Fibroblast of villous mesenchyme (primary cell): ENCODE measurements around the gene DAPK2. TPM values are rescaled to one million over a fixed set of nuclear protein-coding genes. Genes with fewer than 3 reads are reported as not detected.
"Not testable (repeated sequence)": the region's sequence is repeated elsewhere in the genome, so short reads cannot be mapped to it uniquely, and the experiment has no call there.

ENCODE experiments used
- DNase-seq: peaks from one replicate; pipeline ENCODE4 v3.0.0-alpha.2; 2010; ENCODE audit warnings: low read depth
- H3K4me3 ChIP-seq: 2 replicates; pipeline ENCODE4 v1.5.1; 2011; ENCODE audit warnings: low read depth, mild to moderate bottlenecking, low read length
- total RNA-seq: library from RNA; depleted of rRNA; stranded (reverse); fragments of >200 nt; gene quantifications from 2 replicates; pipeline ENCODE4 v1.2.3, GENCODE V29; 2012
- TF ChIP-seq, protein P1 (sequence below): IDR thresholded peaks from 2 replicates; pipeline ENCODE4 v1.5.1; 2012; ENCODE audit warnings: low read depth, mild to moderate bottlenecking, low read length; ENCODE audit not compliant: insufficient read depth

DAPK2 gene
- total RNA-seq, 1 donor, result 8.2 TPM

DNA sequence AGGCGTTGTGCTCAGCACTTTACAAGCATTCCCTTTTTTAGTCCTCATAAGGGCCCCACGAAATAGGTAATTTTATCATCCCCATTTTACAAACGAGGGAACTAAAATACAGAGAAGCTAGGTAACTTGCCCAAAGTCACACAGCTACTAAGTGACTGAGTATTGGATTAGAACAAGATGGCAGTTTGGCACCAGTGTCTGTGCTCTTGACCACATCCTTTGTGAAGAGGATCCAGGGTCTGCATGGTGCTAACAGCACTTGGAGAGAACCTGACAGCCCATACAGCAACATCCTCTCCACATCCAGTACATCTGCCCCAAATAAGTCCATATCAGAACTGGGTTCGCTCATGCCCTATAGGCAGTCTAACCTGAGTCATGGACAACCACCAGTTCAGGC is 21.8 kb upstream of the DAPK2 start:
- DNase-seq, result no peak
- TF ChIP-seq, protein P1, sequence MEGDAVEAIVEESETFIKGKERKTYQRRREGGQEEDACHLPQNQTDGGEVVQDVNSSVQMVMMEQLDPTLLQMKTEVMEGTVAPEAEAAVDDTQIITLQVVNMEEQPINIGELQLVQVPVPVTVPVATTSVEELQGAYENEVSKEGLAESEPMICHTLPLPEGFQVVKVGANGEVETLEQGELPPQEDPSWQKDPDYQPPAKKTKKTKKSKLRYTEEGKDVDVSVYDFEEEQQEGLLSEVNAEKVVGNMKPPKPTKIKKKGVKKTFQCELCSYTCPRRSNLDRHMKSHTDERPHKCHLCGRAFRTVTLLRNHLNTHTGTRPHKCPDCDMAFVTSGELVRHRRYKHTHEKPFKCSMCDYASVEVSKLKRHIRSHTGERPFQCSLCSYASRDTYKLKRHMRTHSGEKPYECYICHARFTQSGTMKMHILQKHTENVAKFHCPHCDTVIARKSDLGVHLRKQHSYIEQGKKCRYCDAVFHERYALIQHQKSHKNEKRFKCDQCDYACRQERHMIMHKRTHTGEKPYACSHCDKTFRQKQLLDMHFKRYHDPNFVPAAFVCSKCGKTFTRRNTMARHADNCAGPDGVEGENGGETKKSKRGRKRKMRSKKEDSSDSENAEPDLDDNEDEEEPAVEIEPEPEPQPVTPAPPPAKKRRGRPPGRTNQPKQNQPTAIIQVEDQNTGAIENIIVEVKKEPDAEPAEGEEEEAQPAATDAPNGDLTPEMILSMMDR, result no peak
- no peak overlapping the region for H3K4me3 ChIP-seq

DNA sequence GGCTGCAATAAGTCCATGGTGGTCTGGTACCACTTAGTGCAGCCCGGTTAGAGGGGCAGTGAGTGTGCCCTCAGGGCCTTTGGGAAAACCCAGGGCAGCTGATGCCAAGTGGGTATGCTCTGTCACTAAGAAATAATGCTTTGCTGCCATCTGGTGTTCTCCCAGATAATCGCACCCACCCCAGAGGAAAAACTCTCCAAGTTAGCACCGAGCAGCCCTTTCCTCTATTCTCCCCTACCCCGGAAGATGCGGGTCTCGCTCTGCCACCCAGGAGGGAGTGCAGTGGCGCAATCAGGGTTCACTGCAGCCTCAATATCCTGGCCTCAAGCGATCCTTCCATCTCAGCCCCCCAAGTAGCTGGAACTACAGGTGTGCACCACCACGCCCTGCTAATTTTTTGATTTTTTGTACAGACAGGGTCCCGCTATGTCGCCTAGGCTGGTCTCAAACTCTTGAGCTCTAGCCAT is 21.3 kb upstream of the DAPK2 start:
- no peak overlapping the region for H3K4me3 ChIP-seq
- TF ChIP-seq, protein P1, result peak; percentile 76
- peak; percentile 54 for DNase-seq

DNA sequence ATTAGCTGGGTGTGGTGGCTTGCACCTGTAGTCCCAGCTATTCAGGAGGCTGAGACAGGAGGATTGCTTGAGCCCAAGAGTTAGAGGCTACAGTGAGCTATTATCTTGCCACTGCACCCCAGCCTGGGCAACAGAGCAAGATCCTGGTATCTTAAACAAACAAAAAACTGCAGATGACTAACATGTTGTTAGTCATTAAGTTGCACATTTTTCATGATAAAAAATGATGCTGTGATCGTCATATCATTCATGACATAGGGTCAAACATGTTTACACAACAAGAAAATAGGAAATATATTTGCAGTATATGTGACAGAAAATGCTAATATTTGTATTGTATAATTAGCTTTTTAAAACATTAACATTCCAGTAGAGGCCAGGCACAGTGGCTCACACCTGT is 20.2 kb upstream of the DAPK2 start:
- TF ChIP-seq, protein P1, result no peak
- no peak for DNase-seq
- H3K4me3 ChIP-seq, result no peak overlapping the region

DNA sequence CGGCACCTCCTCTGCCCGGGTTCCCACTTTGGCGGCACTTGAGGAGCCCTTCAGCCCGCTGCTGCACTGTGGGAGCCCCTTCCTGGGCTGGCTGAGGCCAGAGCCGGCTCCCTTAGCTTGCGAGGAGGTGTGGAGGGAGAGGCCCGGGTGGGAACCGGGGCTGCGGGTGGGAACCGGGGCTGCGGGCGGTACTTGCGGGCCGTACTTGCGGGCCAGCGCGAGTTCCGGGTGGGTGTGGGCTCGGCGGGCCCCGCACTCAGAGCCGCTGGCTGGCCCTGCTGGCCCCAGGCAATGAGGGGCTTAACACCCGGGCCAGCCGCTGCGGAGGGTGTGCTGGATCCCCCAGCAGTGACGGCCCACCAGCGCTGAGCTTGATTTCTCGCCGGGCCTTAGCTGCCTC is 14.4 kb upstream of the DAPK2 start:
- DNase-seq, result no peak
- TF ChIP-seq, protein P1, result no peak
- H3K4me3 ChIP-seq, result no peak overlapping the region

DNA sequence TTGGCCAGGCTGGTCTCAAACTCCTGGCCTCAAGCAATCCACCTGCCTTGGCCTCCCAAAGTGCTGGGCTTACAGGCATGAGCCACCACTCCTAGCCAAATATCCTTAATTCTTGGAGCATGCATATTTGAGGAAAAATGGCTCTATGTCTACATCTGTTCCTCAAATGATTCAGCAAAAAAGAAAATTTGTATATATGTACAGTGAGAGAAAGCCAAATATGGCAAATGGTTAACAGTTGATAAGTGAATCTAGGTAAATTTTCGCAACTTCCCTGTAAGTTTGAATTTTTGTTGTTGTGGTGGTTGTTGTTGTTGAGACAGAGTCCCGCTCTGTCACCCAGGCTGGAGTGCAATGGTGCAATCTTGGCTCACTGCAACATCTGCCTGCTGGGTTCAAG is 12.8 kb upstream of the DAPK2 start:
- DNase-seq, H3K4me3 ChIP-seq: not testable (repeated sequence)

DNA sequence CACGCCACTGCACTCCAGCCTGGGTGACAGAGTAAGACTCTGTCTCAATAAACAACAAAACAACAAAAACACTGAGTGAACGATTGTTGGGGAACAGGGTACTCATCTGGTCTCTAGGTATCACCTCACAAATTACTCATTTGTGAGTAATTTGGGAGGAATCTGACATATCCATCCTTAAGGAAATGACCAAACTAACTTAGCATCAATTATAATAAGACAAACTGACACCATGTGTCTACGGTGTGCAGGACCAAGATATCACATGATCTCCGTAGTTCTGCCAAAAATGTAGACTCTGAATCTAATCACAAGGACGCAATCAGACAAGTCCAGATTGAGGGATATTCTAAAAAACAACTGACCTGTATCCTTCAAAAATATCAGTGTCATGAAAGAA is 12.0 kb upstream of the DAPK2 start:
- H3K4me3 ChIP-seq, result no peak overlapping the region
- no peak for DNase-seq
- TF ChIP-seq, protein P1, result no peak

DNA sequence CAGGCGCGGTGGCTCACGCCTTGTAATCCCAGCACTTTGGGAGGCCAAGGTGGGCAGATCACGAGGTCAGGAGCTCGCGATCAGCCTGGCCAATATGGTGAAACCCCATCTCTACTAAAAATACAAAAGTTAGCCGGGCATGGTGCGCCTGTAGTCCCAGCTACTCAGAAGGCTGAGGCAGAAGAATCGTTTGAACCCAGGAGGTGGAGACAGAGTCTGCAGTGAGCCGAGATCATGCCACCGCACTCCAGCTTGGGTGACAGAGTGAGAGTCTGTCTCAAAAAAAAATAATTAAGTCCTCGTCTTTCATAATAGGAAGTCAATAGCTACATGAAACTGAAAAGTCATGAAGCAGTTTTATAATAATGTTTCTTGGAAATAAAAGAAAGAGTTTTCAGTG is 7.4 kb upstream of the DAPK2 start:
- not testable (repeated sequence) for DNase-seq, H3K4me3 ChIP-seq

DNA sequence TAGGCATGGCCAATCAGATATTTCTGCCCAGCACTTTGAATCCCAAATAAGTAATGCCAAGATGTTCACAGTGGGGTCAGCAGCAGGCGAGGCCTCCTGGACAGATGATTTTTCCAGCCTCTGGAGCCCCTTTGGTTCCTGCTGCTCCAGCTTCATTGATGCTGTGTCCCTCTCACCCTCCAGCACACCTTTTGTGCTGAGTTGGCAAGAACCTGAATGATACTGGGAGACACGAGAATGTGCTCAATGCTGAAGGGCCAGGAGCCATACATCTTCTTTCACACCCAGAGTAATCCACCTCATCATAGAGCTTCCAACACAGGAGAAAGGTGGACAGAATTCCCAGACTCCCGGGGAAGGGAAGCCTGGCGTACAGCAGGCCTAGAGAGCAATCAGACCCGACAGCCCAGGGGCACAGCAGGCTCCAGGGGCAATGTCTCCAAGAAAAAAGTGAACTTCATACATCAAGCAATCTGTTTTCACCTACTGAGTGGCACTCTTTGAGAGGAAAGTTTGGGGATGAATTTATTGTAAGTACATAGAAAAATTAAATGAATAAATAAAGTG is 6.7 kb upstream of the DAPK2 start:
- H3K4me3 ChIP-seq, result no peak overlapping the region
- TF ChIP-seq, protein P1, result no peak
- DNase-seq, result no peak
